ENCODE measurements around the gene MYOG.

Gene MYOG

DNA sequence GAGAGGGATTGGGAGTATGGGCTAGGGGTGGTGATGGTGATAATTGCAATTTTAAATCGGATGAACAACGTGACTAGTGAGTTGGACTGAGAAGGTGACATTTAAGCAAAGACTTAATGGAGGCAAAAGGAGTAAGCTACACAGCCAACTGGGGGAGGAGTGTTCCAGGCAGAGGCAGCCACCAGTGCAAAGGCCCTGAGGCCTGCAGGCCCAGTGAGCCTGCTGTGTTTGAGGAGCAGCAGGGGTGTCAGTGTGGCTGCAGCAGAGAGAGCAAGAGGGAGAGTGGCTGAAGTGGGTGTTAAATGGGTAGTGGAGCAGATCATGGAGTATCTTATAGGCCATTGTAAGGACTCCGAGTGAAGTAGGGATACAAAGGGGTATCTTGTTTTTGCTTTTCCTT lies 18.8 kb downstream of the MYOG start:
- ATAC-seq (ENCODE audit: insufficient read depth, low read depth) = no peak
- TF ChIP-seq CTCF (IDR thresholded peaks at IDR 0.05; ENCODE audit: borderline replicate concordance, extremely low read depth, low read length, poor library complexity, severe bottlenecking) = no peak
- TF ChIP-seq EZH2 (IDR thresholded peaks at IDR 0.05; ENCODE audit: borderline replicate concordance, low read depth, low read length, severe bottlenecking) = no peak
- H3K4me1 ChIP-seq (ENCODE audit: insufficient read depth, low read length) = no peaks in the 10 kb centered on the region
- no peak overlapping the region for H3K4me2 ChIP-seq (ENCODE audit: insufficient read depth, low read length)
- DNase-seq = no peak
- no peaks in the 10 kb centered on the region for H3K79me2 ChIP-seq (ENCODE audit: insufficient read depth, low read length)
- H3K9ac ChIP-seq (ENCODE audit: low read depth, low read length) = no peak overlapping the region
- H3K27me3 ChIP-seq (ENCODE audit: insufficient read depth, low read length, poor library complexity) = peaks cover 19% of the 10 kb centered on the region
- H3K9me3 ChIP-seq (ENCODE audit: insufficient read depth, low read length, severe bottlenecking) = no peaks in the 10 kb centered on the region
- H3K27ac ChIP-seq (ENCODE audit: low read length) = no peak overlapping the region
- peaks cover 3% of the 10 kb centered on the region; the same call in 1 of the 2 replicates for H4K20me1 ChIP-seq (ENCODE audit: insufficient read depth, low read length)
- no peak overlapping the region for H2AFZ ChIP-seq (ENCODE audit: low read depth, low read length)
- H3K36me3 ChIP-seq (ENCODE audit: insufficient read depth, low read length) = no peaks in the 10 kb centered on the region
- H3K4me3 ChIP-seq (ENCODE audit: low read depth in 1 of 2, low read length in 2 of 2) = no peak overlapping the region

DNA sequence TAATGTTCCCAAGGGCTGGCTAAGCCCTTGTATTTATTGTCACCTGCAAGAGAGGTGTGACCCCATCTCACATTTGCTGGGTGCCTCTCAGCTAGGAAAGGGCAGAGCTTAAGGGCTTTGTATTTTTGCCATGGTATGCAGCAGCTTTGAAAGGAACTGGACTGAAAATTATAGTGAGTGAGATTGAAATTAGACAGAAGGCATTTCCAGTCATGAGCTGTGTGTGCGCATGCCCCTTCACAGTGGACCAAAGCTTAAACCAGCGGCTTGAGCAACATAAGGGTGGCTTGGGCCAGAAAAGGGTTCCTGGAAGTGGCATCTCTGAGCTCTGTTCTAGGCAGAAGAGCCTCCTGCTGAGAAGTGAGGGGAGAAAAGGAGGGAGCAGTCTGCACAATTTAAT lies 19.8 kb downstream of the MYOG start:
- Histone ChIP-seq H2AFZ (ENCODE audit: low read depth, low read length) (no peak overlapping the region), H3K36me3 (ENCODE audit: insufficient read depth, low read length) (no peaks in the 10 kb centered on the region), H3K79me2 (ENCODE audit: insufficient read depth, low read length) (no peaks in the 10 kb centered on the region), H3K4me2 (ENCODE audit: insufficient read depth, low read length) (no peak overlapping the region), H3K27me3 (ENCODE audit: insufficient read depth, low read length, poor library complexity) (peaks cover 17% of the 10 kb centered on the region), H4K20me1 (ENCODE audit: insufficient read depth, low read length) (peaks cover 3% of the 10 kb centered on the region; the same call in 1 of the 2 replicates), H3K27ac (ENCODE audit: low read length) (no peak overlapping the region), H3K4me3 (ENCODE audit: low read depth in 1 of 2, low read length in 2 of 2) (no peak overlapping the region), H3K4me1 (ENCODE audit: insufficient read depth, low read length) (no peaks in the 10 kb centered on the region), H3K9me3 (ENCODE audit: insufficient read depth, low read length, severe bottlenecking) (no peaks in the 10 kb centered on the region), H3K9ac (ENCODE audit: low read depth, low read length) (no peak overlapping the region)
- no peak for DNase-seq
- no peak for ATAC-seq (ENCODE audit: insufficient read depth, low read depth)
- no peak for TF ChIP-seq EZH2 (IDR thresholded peaks at IDR 0.05; ENCODE audit: borderline replicate concordance, low read depth, low read length, severe bottlenecking)
- TF ChIP-seq CTCF (IDR thresholded peaks at IDR 0.05; ENCODE audit: borderline replicate concordance, extremely low read depth, low read length, poor library complexity, severe bottlenecking) = no peak

GRCh38 chr1:203065191-203065590 lies 20.6 kb downstream of the MYOG start:
- Histone ChIP-seq H3K4me2 (ENCODE audit: insufficient read depth, low read length) (no peak overlapping the region), H3K9ac (ENCODE audit: low read depth, low read length) (no peak overlapping the region), H3K27ac (ENCODE audit: low read length) (no peak overlapping the region), H2AFZ (ENCODE audit: low read depth, low read length) (no peak overlapping the region), H4K20me1 (ENCODE audit: insufficient read depth, low read length) (peaks cover 3% of the 10 kb centered on the region; the same call in 1 of the 2 replicates), H3K36me3 (ENCODE audit: insufficient read depth, low read length) (no peaks in the 10 kb centered on the region), H3K4me3 (ENCODE audit: low read depth in 1 of 2, low read length in 2 of 2) (no peak overlapping the region), H3K4me1 (ENCODE audit: insufficient read depth, low read length) (no peaks in the 10 kb centered on the region), H3K79me2 (ENCODE audit: insufficient read depth, low read length) (no peaks in the 10 kb centered on the region), H3K27me3 (ENCODE audit: insufficient read depth, low read length, poor library complexity) (peaks cover 17% of the 10 kb centered on the region), H3K9me3 (ENCODE audit: insufficient read depth, low read length, severe bottlenecking) (no peaks in the 10 kb centered on the region)
- TF ChIP-seq EZH2 (IDR thresholded peaks at IDR 0.05; ENCODE audit: borderline replicate concordance, low read depth, low read length, severe bottlenecking) (no peak), CTCF (IDR thresholded peaks at IDR 0.05; ENCODE audit: borderline replicate concordance, extremely low read depth, low read length, poor library complexity, severe bottlenecking) (no peak)
- ATAC-seq (ENCODE audit: insufficient read depth, low read depth) = no peak
- DNase-seq = no peak

DNA sequence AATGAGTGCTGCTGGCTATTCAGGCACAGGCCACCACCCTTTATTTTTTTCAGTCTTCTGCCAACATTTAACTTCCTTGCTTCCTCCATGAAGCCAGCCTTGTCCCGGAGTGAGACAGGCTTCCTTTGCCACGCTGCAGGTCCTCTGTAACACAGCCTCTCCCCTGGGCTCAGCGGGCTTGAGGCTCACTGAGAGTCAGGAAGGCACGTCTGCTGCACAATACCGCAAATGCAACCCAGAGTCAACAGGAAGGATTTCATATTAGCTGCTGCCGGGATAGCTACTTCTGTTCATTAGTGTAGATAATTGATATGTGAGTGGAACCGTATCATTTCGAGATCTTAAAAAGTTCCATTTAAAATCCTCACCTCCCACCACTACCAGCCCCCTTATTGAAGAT lies 22.5 kb downstream of the MYOG start:
- Histone ChIP-seq H2AFZ (ENCODE audit: low read depth, low read length) (no peak overlapping the region), H3K4me1 (ENCODE audit: insufficient read depth, low read length) (no peaks in the 10 kb centered on the region), H3K36me3 (ENCODE audit: insufficient read depth, low read length) (no peaks in the 10 kb centered on the region), H3K27ac (ENCODE audit: low read length) (no peak overlapping the region), H3K9ac (ENCODE audit: low read depth, low read length) (no peak overlapping the region), H3K79me2 (ENCODE audit: insufficient read depth, low read length) (no peaks in the 10 kb centered on the region), H4K20me1 (ENCODE audit: insufficient read depth, low read length) (peaks cover 3% of the 10 kb centered on the region; the same call in 1 of the 2 replicates), H3K9me3 (ENCODE audit: insufficient read depth, low read length, severe bottlenecking) (no peaks in the 10 kb centered on the region), H3K27me3 (ENCODE audit: insufficient read depth, low read length, poor library complexity) (peaks cover 15% of the 10 kb centered on the region), H3K4me2 (ENCODE audit: insufficient read depth, low read length) (no peak overlapping the region), H3K4me3 (ENCODE audit: low read depth in 1 of 2, low read length in 2 of 2) (no peak overlapping the region)
- no peak for DNase-seq
- TF ChIP-seq EZH2 (IDR thresholded peaks at IDR 0.05; ENCODE audit: borderline replicate concordance, low read depth, low read length, severe bottlenecking) (no peak), CTCF (IDR thresholded peaks at IDR 0.05; ENCODE audit: borderline replicate concordance, extremely low read depth, low read length, poor library complexity, severe bottlenecking) (no peak)
- ATAC-seq (ENCODE audit: insufficient read depth, low read depth) = no peak

Measured in DND-41 (cell line).